GM18502 (cell line): Measurements from ENCODE around the gene KCNJ10.

Source experiments
- ATAC-seq: cut with Tn5 transposase; IDR thresholded peaks from one replicate; pipeline ENCODE4 v1.9.1; 2021; ENCODE audit warnings: mild to moderate bottlenecking; ENCODE audit not compliant: unreplicated experiment, poor library complexity

The KCNJ10 gene

DNA sequence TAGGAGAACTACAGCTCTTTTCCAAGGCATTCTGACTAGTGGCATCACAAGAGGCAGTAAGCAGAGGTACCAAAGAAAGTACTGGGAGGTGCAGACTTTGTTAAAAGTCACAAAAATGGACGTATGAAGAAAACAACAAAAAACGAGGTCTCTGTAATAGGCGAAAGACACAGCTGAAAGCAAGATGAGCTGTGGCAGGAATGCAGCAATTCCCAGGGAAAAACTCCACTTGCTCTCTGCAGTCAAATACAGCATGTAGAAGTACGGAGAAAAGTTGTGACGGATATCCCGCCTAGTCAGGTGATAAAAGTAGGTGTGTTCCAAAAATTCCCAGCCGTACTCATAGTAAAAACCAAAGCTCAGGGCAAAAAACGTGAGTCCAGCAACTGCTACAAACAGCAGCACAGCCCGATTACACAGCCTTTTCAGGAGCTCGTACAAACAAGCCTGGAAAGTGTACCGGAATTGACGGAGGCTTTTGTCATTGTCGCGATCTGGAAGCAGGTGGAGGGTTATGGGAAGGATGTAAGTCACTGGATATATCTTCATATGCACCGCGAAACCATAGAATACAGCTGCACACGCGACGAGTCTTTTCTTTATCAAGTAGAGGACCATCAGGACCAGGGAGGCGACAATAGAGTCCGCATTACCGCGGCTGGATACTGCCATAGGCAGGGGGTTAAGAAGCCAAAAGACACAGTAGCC, 39.1 kb downstream of the KCNJ10 start:
- ATAC-seq = peak; percentile 31

GRCh38 chr1:160028426-160028825, 41.5 kb downstream of the KCNJ10 start:
- ATAC-seq = no peak

DNA sequence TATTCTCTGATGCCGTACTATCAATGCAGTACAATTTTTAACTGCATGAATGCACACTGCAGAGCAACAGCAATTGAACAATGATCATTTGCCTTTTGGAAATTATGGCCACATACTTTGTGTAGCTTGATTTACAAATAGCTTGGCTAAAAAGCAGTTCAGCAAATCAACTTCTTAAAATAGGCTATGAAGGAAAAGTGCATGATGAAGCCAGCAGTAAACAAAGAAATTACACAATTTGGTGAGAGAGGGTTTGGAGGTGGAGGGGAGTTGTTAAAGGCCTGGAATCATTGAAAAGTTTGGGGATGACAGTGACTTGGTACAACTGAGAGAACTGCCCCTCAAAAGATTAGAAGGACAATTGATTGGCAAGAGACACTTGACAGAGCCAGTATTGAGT, 44.6 kb downstream of the KCNJ10 start:
- ATAC-seq = no peak

GRCh38 chr1:160024195-160024905, 45.6 kb downstream of the KCNJ10 start:
- ATAC-seq = no peak

- ATAC-seq = no peak
Observed at GRCh38 chr1:160022330-160023310, 47.3 kb downstream of the KCNJ10 start.

GRCh38 chr1:160021376-160022074, 48.4 kb downstream of the KCNJ10 start:
- ATAC-seq = no peak

- ATAC-seq = no peak
Observed at GRCh38 chr1:160020196-160020595, 49.8 kb downstream of the KCNJ10 start.

- ATAC-seq = no peak
Observed at GRCh38 chr1:160018900-160019299, 51.1 kb downstream of the KCNJ10 start.

GRCh38 chr1:160018347-160018746, 51.6 kb downstream of the KCNJ10 start:
- no peak for ATAC-seq

DNA sequence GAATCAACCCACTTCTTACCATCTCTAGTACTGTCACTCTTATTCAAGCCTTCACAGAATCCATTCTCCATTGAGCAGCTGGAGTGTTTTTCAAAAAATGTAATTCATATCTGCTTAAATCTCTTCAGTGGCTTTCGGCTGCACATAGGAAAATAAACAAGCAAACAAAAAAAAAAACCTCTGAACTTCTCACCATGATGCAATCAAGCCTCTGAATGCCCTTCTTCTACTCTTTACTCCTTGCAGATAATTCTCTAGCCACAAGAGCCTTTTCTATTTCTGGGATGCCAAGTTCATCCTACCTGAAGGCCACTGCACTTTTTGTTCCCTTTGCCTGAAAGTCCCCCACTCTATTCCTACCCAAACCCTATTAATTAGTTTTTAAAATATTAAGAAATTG, 52.4 kb downstream of the KCNJ10 start:
- ATAC-seq = no peak

- no peak for ATAC-seq
Observed at GRCh38 chr1:160011781-160012180, 58.2 kb downstream of the KCNJ10 start.

GRCh38 chr1:160009801-160010200, 60.2 kb downstream of the KCNJ10 start:
- no peak for ATAC-seq

GRCh38 chr1:160009081-160009480, 60.9 kb downstream of the KCNJ10 start:
- ATAC-seq = no peak

DNA sequence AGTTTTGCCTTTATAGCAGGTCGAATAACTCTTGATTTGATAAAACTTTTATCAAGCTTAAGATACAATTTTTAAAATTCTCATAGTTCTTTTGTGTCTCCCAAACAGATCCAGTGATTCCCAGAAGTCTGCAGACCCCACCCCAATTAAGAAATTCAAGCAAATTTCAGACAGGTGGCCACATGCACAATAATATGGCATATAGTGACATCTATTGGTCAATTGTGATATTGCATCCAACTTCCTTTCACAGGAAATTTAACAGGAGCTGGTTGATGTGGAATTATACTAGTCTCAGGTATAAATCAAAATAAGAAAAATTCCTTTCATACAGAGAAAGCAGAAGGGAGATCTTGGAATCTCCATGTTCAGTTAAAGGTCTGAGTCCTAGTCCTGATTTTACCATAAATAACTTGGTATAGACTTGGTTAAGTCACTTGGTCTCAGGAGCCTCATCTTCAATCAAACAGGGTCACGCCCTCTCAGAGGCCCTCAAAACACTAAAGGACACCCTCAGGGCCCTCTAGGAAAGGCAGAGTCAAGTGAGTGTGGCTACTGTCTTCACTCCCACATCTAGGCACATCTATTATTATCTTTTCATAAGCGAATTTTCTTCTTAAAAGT, 62.3 kb downstream of the KCNJ10 start:
- ATAC-seq = no peak

DNA sequence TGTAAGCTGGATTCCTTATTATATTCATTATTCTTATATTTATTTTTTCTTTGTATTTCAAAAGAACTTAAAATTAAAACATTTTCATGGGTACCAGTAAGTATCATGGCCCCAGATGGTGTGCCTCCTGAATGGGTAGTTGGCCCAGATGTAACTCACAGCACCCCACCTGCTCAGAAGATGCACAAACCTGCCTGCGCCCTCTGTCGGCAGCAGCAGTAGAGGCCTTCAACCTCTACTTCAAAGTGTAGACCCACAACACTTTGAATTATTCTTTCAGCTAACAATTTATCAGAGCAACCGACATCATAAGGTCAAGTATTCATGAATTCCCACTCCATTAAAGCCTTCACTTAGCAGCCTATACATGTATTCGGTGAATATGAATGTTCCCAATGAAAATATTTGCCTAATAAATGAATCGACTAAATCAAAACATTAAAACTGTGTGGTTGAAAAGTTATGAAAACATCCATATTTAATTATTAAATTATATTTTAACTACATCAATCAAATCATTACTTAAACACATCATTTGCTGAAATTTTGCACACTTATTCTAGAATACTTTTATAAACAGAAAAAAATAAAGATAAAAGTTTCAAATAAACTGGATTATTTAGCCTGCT, 63.5 kb downstream of the KCNJ10 start:
- ATAC-seq = peak; percentile 65

DNA sequence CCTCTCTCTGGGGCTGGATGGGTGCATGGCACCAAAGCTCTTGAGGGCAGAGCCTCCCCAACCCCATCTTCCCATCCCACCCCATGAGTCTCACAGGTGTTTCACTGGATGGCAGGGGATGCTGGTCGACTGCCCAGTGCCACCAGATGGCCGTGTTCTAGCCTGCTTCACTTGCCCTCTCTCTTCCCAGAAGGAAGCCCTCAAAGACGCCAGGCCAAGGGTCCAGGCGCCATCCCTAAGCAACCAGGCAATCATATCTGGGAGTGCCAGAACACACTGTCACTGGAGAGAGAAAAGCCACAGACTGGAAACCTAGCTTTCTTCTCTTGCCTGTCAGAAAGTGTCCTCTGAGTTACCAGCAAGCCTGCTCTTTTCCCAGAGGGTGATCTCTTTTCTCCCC, 64.9 kb downstream of the KCNJ10 start:
- ATAC-seq = no peak

DNA sequence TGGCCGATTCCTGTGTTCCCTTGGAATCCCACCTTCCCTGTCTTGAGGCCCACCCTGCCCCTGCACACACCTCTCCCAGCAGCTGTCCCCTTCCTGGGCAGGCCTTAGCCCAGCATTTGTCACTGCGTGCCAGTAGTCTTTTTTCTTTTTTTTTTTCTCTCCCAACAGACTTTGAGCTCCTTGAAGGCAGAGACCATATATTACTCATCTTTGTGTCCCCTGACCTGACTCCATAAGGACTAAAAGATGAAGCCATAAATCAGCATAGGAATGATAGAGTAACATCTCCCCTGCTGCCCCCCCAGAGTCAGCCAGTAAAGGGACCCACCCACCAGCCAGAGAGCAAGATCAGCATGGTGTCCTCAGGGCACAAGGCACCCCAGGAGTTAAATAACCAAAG, 65.5 kb downstream of the KCNJ10 start:
- ATAC-seq = no peak

DNA sequence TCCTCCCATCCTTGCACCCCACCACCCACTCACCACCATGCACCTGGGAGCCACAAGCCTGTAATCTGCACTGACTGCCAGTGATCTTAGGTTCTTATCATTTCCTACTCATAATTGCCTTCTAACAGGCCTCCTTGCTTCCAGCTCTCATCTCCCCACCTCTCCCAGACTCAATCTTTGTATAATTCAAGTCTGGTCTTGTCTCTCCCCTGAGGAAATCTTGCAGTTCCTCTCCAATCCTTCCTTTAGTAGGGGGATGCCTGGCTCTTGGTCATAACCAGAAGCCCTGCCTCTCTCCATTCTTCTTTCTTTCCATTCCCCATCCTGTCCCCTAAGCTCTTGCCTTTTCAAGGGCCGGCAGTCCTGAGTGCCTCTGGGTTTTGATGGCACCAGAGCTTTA, 66.0 kb downstream of the KCNJ10 start:
- no peak for ATAC-seq

- ATAC-seq = no peak
Observed at GRCh38 chr1:160001440-160001839, 68.5 kb downstream of the KCNJ10 start.
